Activated CD8-positive, alpha-beta memory T cell treated with anti-CD3 and anti-CD28 coated beads, Interleukin-2, amount 50 U/mL, for 1 hour (primary cell): Measurements from ENCODE around the gene SLF2.
"Not testable (repeated sequence)": the region's sequence is repeated elsewhere in the genome, so short reads cannot be mapped to it uniquely, and the experiment has no call there.

ENCODE experiments used
- DNase-seq: peaks from one replicate; pipeline ENCODE4 v3.0.0-alpha.2; 2020; ENCODE audit errors: extremely low read depth

Gene SLF2

GRCh38 chr10:100962351-100963080 is 49.8 kb downstream of the SLF2 start:
- no peak for DNase-seq

GRCh38 chr10:100963826-100964225 is 51.1 kb downstream of the SLF2 start:
- no peak for DNase-seq

GRCh38 chr10:100965820-100966219 is 53.1 kb downstream of the SLF2 start:
- no peak for DNase-seq

GRCh38 chr10:100966887-100967286 is 54.1 kb downstream of the SLF2 start:
- no peak for DNase-seq

- DNase-seq, result no peak
These were observed 54.6 kb downstream of the SLF2 start for GRCh38 chr10:100967332-100967731.

GRCh38 chr10:100968062-100968736 is 55.4 kb downstream of the SLF2 start:
- no peak for DNase-seq

- DNase-seq, result no peak
These were observed 56.1 kb downstream of the SLF2 start for GRCh38 chr10:100968863-100969186.

- DNase-seq, result no peak
These were observed 56.7 kb downstream of the SLF2 start, which contains the start of gene SEMA4G for GRCh38 chr10:100969187-100970075. Gene SEMA4G, plus strand, starts transcription at chr10:100969504. Its CDS starts 3,409 bp downstream, at chr10:100972913.

GRCh38 chr10:100970076-100970913 is 57.5 kb downstream of the SLF2 start:
- no peak for DNase-seq

GRCh38 chr10:100970914-100971811 is 58.4 kb downstream of the SLF2 start:
- DNase-seq, result no peak

GRCh38 chr10:100972115-100972903 is 59.5 kb downstream of the SLF2 start:
- no peak for DNase-seq

GRCh38 chr10:100972904-100973535 is 60.3 kb downstream of the SLF2 start:
- DNase-seq, result no peak

- DNase-seq, result not testable (repeated sequence)
These were observed 62.6 kb downstream of the SLF2 start for GRCh38 chr10:100975397-100975796.

- DNase-seq, result no peak
These were observed 64.1 kb downstream of the SLF2 start for GRCh38 chr10:100976906-100977305.

GRCh38 chr10:100977436-100977835 is 64.7 kb downstream of the SLF2 start:
- no peak for DNase-seq

GRCh38 chr10:100978121-100978900 is 65.5 kb downstream of the SLF2 start:
- DNase-seq, result no peak

GRCh38 chr10:100978901-100979195 is 66.1 kb downstream of the SLF2 start:
- no peak for DNase-seq

GRCh38 chr10:100979791-100980272 is 67.1 kb downstream of the SLF2 start:
- no peak for DNase-seq
